Loucy (cell line): ENCODE results near the gene SLC16A6.

Experiments
- H2AFZ ChIP-seq: fragments of 200-600 bp; sonication (generic); 2 replicates; pipeline ENCODE4 v1.6.0; 2016; ENCODE audit warnings: antibody characterized with exemption, mild to moderate bottlenecking, low read length, moderate library complexity
- H3F3A ChIP-seq: fragments of 200-600 bp; 2 replicates; pipeline ENCODE4 v1.6.0; 2016; ENCODE audit warnings: antibody characterized with exemption, low read depth, mild to moderate bottlenecking
- H3K27me3 ChIP-seq: fragments of 200-600 bp; sonication (generic); 2 replicates; pipeline ENCODE4 v1.6.1; 2014; ENCODE audit warnings: low read length, mild to moderate bottlenecking; ENCODE audit not compliant: insufficient read depth, poor library complexity, severe bottlenecking
- H3K36me3 ChIP-seq: fragments of 200-600 bp; sonication (generic); 2 replicates; pipeline ENCODE4 v1.6.1; 2016; ENCODE audit warnings: low read length; ENCODE audit not compliant: insufficient read depth
- H3K4me1 ChIP-seq: fragments of 200-600 bp; sonication (generic); 2 replicates; pipeline ENCODE4 v1.5.1; 2014; ENCODE audit warnings: low read length, mild to moderate bottlenecking; ENCODE audit not compliant: insufficient read depth, poor library complexity, severe bottlenecking
- H3K4me2 ChIP-seq: fragments of 200-600 bp; sonication (generic); 2 replicates; pipeline ENCODE4 v1.6.0; 2014; ENCODE audit warnings: antibody characterized with exemption, low read length, low read depth, mild to moderate bottlenecking; ENCODE audit not compliant: poor library complexity, severe bottlenecking
- H3K4me3 ChIP-seq: fragments of 200-600 bp; sonication (generic); 2 replicates; pipeline ENCODE4 v1.5.1; 2014; ENCODE audit warnings: low read length, mild to moderate bottlenecking, mixed read lengths; ENCODE audit not compliant: poor library complexity, severe bottlenecking
- H3K79me2 ChIP-seq: fragments of 200-600 bp; sonication (generic); 2 replicates; pipeline ENCODE4 v1.6.1; 2014; ENCODE audit warnings: low read length; ENCODE audit not compliant: insufficient read depth
- H3K9ac ChIP-seq: fragments of 200-600 bp; sonication (generic); 2 replicates; pipeline ENCODE4 v1.6.0; 2014; ENCODE audit warnings: mild to moderate bottlenecking, low read depth, low read length, moderate library complexity; ENCODE audit not compliant: poor library complexity, severe bottlenecking
- H3K9me2 ChIP-seq: fragments of 200-600 bp; sonication (generic); replicated peaks from 2 replicates; pipeline ENCODE4 v1.6.1; 2016; ENCODE audit warnings: low read depth, low read length, mixed read lengths
- H3K9me3 ChIP-seq: fragments of 200-600 bp; sonication (generic); 2 replicates; pipeline ENCODE4 v1.6.1; 2014; ENCODE audit warnings: mild to moderate bottlenecking, antibody characterized with exemption, low read length, low read depth; ENCODE audit not compliant: insufficient read depth
- H4K20me1 ChIP-seq: fragments of 200-600 bp; sonication (generic); 2 replicates; pipeline ENCODE4 v1.6.0; 2014; ENCODE audit warnings: antibody characterized with exemption, low read length, mild to moderate bottlenecking; ENCODE audit not compliant: insufficient read depth, poor library complexity, severe bottlenecking
- CTCF ChIP-seq: fragments of 200-600 bp; sonication (generic); conservative IDR thresholded peaks from 2 replicates; pipeline ENCODE4 v1.5.1; 2014; ENCODE audit warnings: mild to moderate bottlenecking, antibody characterized with exemption, low read length
- EZH2phosphoT487 ChIP-seq: fragments of 200-600 bp; IDR thresholded peaks from 2 replicates; pipeline ENCODE4 v1.6.1; 2018; ENCODE audit warnings: antibody characterized with exemption, mild to moderate bottlenecking, moderate library complexity, borderline replicate concordance

The SLC16A6 gene

GRCh38 chr17:68317458-68317857 is 26.5 kb upstream of the SLC16A6 start:
- Histone ChIP-seq H3K27me3 (no peaks in the 10 kb centered on the region), H2AFZ (no peak overlapping the region), H3K36me3 (no peaks in the 10 kb centered on the region), H3K4me1 (peaks cover 8% of the 10 kb centered on the region), H3K9me2 (no peaks in the 10 kb centered on the region), H3K79me2 (no peaks in the 10 kb centered on the region), H3K9ac (no peak overlapping the region), H3K4me2 (no peak overlapping the region), H3K4me3 (no peak overlapping the region), H4K20me1 (no peaks in the 10 kb centered on the region), H3F3A (no peaks in the 10 kb centered on the region), H3K9me3 (no peaks in the 10 kb centered on the region)
- TF ChIP-seq CTCF, result no peak
- no peak for TF ChIP-seq EZH2phosphoT487

- H3K9me2 ChIP-seq, result no peaks in the 10 kb centered on the region
- H3K27me3 ChIP-seq, result no peaks in the 10 kb centered on the region
- no peak overlapping the region for H3K4me3 ChIP-seq
- H3K4me2 ChIP-seq, result no peak overlapping the region
- H3K9me3 ChIP-seq, result no peaks in the 10 kb centered on the region
- peaks cover 8% of the 10 kb centered on the region for H3K4me1 ChIP-seq
- H4K20me1 ChIP-seq, result no peaks in the 10 kb centered on the region
- TF ChIP-seq EZH2phosphoT487 (no peak), CTCF (no peak)
- H3K9ac ChIP-seq, result no peak overlapping the region
- no peaks in the 10 kb centered on the region for H3K36me3 ChIP-seq
- no peaks in the 10 kb centered on the region for H3F3A ChIP-seq
- H3K79me2 ChIP-seq, result no peaks in the 10 kb centered on the region
- H2AFZ ChIP-seq, result no peak overlapping the region
Observed at GRCh38 chr17:68315930-68316329, 25.0 kb upstream of the SLC16A6 start.

GRCh38 chr17:68314916-68315535 is 24.1 kb upstream of the SLC16A6 start:
- Histone ChIP-seq H3K4me3 (no peak overlapping the region), H4K20me1 (no peaks in the 10 kb centered on the region), H3K79me2 (no peaks in the 10 kb centered on the region), H3K9ac (no peak overlapping the region), H2AFZ (no peak overlapping the region), H3K4me1 (peaks cover 8% of the 10 kb centered on the region), H3K9me3 (no peaks in the 10 kb centered on the region), H3K9me2 (no peaks in the 10 kb centered on the region), H3K36me3 (no peaks in the 10 kb centered on the region), H3F3A (no peaks in the 10 kb centered on the region), H3K27me3 (no peaks in the 10 kb centered on the region), H3K4me2 (no peak overlapping the region)
- TF ChIP-seq CTCF (no peak), EZH2phosphoT487 (no peak)
